Cardiac muscle cell (in vitro differentiated cells and primary cell): Measurements from ENCODE around the gene AFF1. TPM values are rescaled to one million over a fixed set of nuclear protein-coding genes. Genes with fewer than 3 reads are reported as not detected.
A peak's percentile ranks its signal among the peaks of the same experiment; 100 is the strongest.
"Not testable (repeated sequence)": the region's sequence is repeated elsewhere in the genome, so short reads cannot be mapped to it uniquely, and the experiment has no call there.

ENCODE experiments used
- DNase-seq, 2 donors: peaks; one replicate each; pipeline versions ENCODE4 v3.0.0 to v3.0.0-alpha.2; 2010 to 2017; ENCODE audit warnings: low read depth in 1 of 2, low spot score in 1 of 2
- H3K27ac ChIP-seq: fragments of 200-600 bp; sonication (generic); 2 replicates; pipeline ENCODE4 v1.5.1; 2016
- H3K27me3 ChIP-seq: fragments of 200-600 bp; sonication (generic); 2 replicates; pipeline ENCODE4 v1.6.0; 2016; ENCODE audit warnings: control low read depth
- H3K36me3 ChIP-seq: fragments of 200-600 bp; sonication (generic); 2 replicates; pipeline ENCODE4 v1.5.1; 2016; ENCODE audit warnings: control low read depth
- H3K4me1 ChIP-seq: fragments of 200-600 bp; sonication (generic); 2 replicates; pipeline ENCODE4 v1.8.1; 2017; ENCODE audit warnings: low read depth, mild to moderate bottlenecking, mixed run types
- H3K4me3 ChIP-seq: fragments of 200-600 bp; sonication (generic); 2 replicates; pipeline ENCODE4 v1.5.1; 2016; ENCODE audit warnings: mild to moderate bottlenecking
- H3K9me3 ChIP-seq: fragments of 200-600 bp; sonication (generic); 2 replicates; pipeline ENCODE4 v1.5.1; 2017; ENCODE audit warnings: low read depth, mild to moderate bottlenecking, control low read depth
- CTCF ChIP-seq: IDR thresholded peaks from 2 replicates; pipeline ENCODE4 v1.5.1; 2012; ENCODE audit warnings: low read depth, mild to moderate bottlenecking, low read length
- polyA plus RNA-seq: library from polyadenylated mRNA; unstranded; fragments of >200 nt; fragmentation: Nextera tagmentation; extraction: Ambion mirVana; gene quantifications from 2 replicates; pipeline ENCODE4 v1.2.1, GENCODE V29; 2016
- total RNA-seq: library from RNA; depleted of rRNA; stranded (reverse); fragments of >200 nt; gene quantifications from 2 replicates; pipeline ENCODE4 v1.2.3, GENCODE V29; 2016

AFF1 gene
- total and polyA plus RNA-seq, 2 experiments from 2014 or later, result 26.3 to 45.0 TPM

DNA sequence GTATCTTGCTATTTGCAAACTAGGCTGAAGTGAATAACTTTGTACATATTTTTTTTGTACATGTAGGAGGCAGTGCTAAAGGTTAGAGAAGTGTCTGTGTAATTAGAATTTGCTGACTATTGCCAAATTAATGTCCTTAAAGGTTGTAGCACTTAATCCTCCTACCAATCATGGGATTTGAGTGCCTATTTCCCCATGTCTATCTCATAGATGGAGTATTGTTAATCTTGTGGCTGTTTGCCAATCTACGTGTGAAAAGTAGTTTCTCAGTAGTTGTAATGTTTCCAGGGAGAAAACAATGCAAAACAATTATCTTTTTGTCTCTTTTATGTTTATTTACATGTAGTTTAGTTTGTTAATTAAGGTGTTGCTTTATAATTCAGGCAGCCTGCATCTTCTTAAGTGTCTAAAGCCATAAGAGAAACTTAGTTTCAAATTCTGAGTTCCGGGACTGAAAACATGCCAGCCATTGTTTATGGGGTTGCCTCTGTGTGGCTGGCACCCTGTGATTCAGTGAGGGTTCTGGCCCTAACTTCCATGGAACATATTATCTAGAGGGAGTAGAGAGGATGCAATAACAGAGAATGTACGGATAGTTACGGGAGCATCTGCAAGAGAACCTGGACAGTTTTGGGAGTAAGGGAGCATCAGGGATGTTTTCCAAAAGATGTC is 143.2 kb downstream of the AFF1 start:
- no peaks in the 10 kb centered on the region for H3K36me3 ChIP-seq
- TF ChIP-seq CTCF, result no peak
- H3K27ac ChIP-seq, result peak overlapping the region; percentile 39

DNA sequence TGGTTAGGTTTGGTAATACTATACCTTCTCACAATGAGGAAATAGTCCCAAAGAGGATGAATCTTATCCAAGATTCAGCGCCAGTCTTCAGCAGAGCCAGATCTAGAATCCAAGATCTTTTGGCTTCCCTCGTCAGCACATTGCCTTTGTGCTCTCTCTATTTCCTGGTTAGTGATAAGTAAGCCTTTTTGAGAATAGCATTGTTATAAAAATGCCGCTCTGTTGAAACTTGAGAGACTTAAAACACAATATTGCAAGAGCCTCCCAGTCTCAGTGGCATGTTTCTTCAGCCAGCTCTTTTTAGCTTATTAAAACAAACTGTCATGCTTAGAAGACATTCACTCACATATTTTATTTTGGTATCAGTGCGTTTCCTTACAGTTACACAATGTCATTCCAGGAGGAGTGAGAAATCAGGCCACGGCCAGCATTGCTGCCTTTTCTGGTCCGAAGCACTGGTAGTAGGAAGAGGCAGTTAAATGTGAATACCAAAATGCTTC is 144.2 kb downstream of the AFF1 start:
- no peak for TF ChIP-seq CTCF
- Histone ChIP-seq H3K27ac (peak overlapping the region; percentile 39), H3K4me3 (no peak overlapping the region), H3K4me1 (peaks cover 23% of the 10 kb centered on the region), H3K27me3 (no peaks in the 10 kb centered on the region), H3K9me3 (no peaks in the 10 kb centered on the region), H3K36me3 (no peaks in the 10 kb centered on the region)
- peak in 1 of 2 donors; percentile 92 for DNase-seq

More for the DNA sequence above, 143.2 kb downstream of the AFF1 start:
- no peaks in the 10 kb centered on the region for H3K27me3 ChIP-seq
- H3K9me3 ChIP-seq, result no peaks in the 10 kb centered on the region
- no peak overlapping the region for H3K4me3 ChIP-seq
- DNase-seq, result peak in 1 of 2 donors; percentile 25
- peaks cover 31% of the 10 kb centered on the region for H3K4me1 ChIP-seq

GRCh38 chr4:87079967-87080366 is 145.2 kb downstream of the AFF1 start:
- no peak for TF ChIP-seq CTCF
- Histone ChIP-seq H3K4me1 (peaks cover 21% of the 10 kb centered on the region), H3K36me3 (peaks cover 5% of the 10 kb centered on the region), H3K9me3 (no peaks in the 10 kb centered on the region), H3K4me3 (no peak overlapping the region), H3K27ac (no peak overlapping the region), H3K27me3 (no peaks in the 10 kb centered on the region)
- no peak for DNase-seq

- Histone ChIP-seq H3K27me3 (no peaks in the 10 kb centered on the region), H3K4me1 (peaks cover 21% of the 10 kb centered on the region), H3K4me3 (no peak overlapping the region), H3K27ac (no peak overlapping the region), H3K36me3 (peaks cover 7% of the 10 kb centered on the region), H3K9me3 (no peaks in the 10 kb centered on the region)
- DNase-seq, result no peak
- no peak for TF ChIP-seq CTCF
Observed at GRCh38 chr4:87080462-87080861, 145.7 kb downstream of the AFF1 start.

DNA sequence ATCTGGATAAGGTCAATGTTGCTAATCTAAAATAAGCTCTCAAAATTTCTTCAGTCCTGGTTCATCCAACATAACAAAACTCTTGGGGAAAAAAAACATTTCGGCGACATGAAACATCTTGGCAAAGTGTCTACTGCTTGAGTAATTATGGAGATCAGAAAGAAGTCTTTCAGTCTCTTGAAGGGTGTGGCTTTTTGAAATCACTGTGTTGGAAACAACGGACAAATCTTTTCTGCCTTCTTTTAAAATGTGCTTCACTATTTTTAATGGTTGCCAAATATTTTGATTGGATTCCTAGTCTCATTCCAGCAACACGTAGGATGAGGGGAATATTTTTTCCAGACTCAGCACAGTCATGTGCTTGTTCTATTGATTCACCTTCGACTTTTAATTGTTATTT is 147.0 kb downstream of the AFF1 start:
- no peak overlapping the region for H3K27ac ChIP-seq
- TF ChIP-seq CTCF, result no peak
- H3K4me1 ChIP-seq, result peaks cover 21% of the 10 kb centered on the region
- H3K4me3 ChIP-seq, result no peak overlapping the region
- H3K36me3 ChIP-seq, result peaks cover 7% of the 10 kb centered on the region
- DNase-seq, result no peak
- no peaks in the 10 kb centered on the region for H3K27me3 ChIP-seq
- H3K9me3 ChIP-seq, result no peaks in the 10 kb centered on the region

DNA sequence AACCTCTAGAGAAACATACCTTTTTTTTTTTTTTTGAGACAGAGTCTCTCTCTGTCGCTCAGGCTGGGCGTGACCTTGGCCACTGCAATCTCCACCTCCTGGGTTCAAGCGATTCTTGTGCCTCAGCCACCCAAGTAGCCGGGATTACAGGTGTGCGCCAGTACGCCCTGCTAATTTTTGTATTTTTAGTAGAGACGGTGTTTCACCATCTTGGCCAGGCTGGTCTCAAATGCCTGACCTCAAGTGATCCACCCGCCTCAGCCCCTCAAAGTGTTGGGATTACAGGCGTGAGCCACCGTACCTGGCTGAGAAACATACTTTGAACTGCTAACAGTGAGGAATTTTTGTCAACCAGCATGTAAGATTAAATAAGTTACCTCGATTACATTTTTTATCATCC is 150.9 kb downstream of the AFF1 start:
- not testable (repeated sequence) for H3K27me3 ChIP-seq, DNase-seq, H3K27ac ChIP-seq, H3K4me3 ChIP-seq, H3K4me1 ChIP-seq, H3K9me3 ChIP-seq
- H3K36me3 ChIP-seq, result peaks cover 15% of the 10 kb centered on the region
